GM12891 (cell line): ENCODE results near the gene SND1.

Experiments
- POLR2A ChIP-seq: IDR thresholded peaks from 2 replicates; pipeline ENCODE4 v1.6.1; 2011; ENCODE audit warnings: low read depth, low read length, control low read depth
- POLR2AphosphoS5 ChIP-seq: IDR thresholded peaks from 2 replicates; pipeline ENCODE4 v1.6.1; 2011; ENCODE audit warnings: low read depth, low read length, control low read depth
- TAF1 ChIP-seq: IDR thresholded peaks from 2 replicates; pipeline ENCODE4 v1.6.1; 2011; ENCODE audit warnings: low read depth, low read length, control low read depth

DNA sequence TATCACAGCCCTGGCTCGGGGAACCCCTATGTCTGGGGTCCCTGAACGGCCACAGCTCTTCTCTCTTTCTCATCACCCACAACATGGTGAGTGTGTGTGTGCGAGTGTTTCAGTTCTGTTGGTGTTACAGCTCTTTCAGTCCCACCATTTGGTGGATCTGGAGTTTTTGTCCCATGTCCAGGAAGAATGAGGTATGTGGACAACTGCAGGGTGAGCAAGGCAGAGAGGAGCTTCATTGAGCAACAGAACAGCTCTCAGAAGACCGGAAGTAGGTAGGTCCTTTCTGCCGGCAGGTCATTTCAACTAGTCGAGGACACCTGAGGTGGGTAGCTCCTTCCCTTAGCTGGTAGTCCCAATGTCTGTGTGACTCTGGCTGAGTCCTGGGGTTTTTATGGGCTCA is 43.5 kb upstream of the SND1 start:
- no peak for TF ChIP-seq POLR2A
- TF ChIP-seq TAF1, result no peak
- no peak for TF ChIP-seq POLR2AphosphoS5
